Activated CD4-positive, CD25-positive, alpha-beta regulatory T cell treated with anti-CD3 and anti-CD28 coated beads, Interleukin-2, amount 50 U/mL, for 72 hours (primary cell): ENCODE measurements around the gene ARHGAP22.

ENCODE experiments used
- DNase-seq: peaks from one replicate; pipeline ENCODE4 v3.0.0; 2021

ARHGAP22 gene

GRCh38 chr10:48606530-48607355, 1.9 kb upstream of the ARHGAP22 start:
- no peak for DNase-seq

- DNase-seq, result no peak
Observed at GRCh38 chr10:48605786-48606529, 1.1 kb upstream of the ARHGAP22 start.

GRCh38 chr10:48604039-48604990, 558 bp downstream of the ARHGAP22 start:
- no peak for DNase-seq

- no peak for DNase-seq
Observed at GRCh38 chr10:48603421-48604038, 1.3 kb downstream of the ARHGAP22 start.

GRCh38 chr10:48602401-48603135, 2.3 kb downstream of the ARHGAP22 start:
- DNase-seq, result no peak

- no peak for DNase-seq
Observed at GRCh38 chr10:48601789-48602188, 3.1 kb downstream of the ARHGAP22 start.

- no peak for DNase-seq
Observed at GRCh38 chr10:48600645-48601505, 4.0 kb downstream of the ARHGAP22 start.

GRCh38 chr10:48599830-48600134, 5.1 kb downstream of the ARHGAP22 start:
- DNase-seq, result no peak

GRCh38 chr10:48598936-48599829, 5.7 kb downstream of the ARHGAP22 start:
- no peak for DNase-seq

- no peak for DNase-seq
Observed at GRCh38 chr10:48598243-48598935, 6.5 kb downstream of the ARHGAP22 start.

- DNase-seq, result no peak
Observed at GRCh38 chr10:48595539-48595932, 9.3 kb downstream of the ARHGAP22 start.

GRCh38 chr10:48594803-48595538, 9.9 kb downstream of the ARHGAP22 start:
- no peak for DNase-seq

GRCh38 chr10:48594371-48594770, 10.5 kb downstream of the ARHGAP22 start:
- DNase-seq, result no peak

- no peak for DNase-seq
Observed at GRCh38 chr10:48592346-48592745, 12.5 kb downstream of the ARHGAP22 start.

- no peak for DNase-seq
Observed at GRCh38 chr10:48590945-48591344, 13.9 kb downstream of the ARHGAP22 start.

GRCh38 chr10:48589266-48589665, 15.6 kb downstream of the ARHGAP22 start:
- no peak for DNase-seq

- no peak for DNase-seq
Observed at GRCh38 chr10:48587819-48588218, 17.1 kb downstream of the ARHGAP22 start.

- no peak for DNase-seq
Observed at GRCh38 chr10:48587101-48587500, 17.8 kb downstream of the ARHGAP22 start.

GRCh38 chr10:48582970-48583369, 21.9 kb downstream of the ARHGAP22 start:
- no peak for DNase-seq
